NCI-H1930 (cell line): ENCODE measurements around the gene PHF21B.

Source experiments
- DNase-seq, 2 experiments: peaks; one replicate each; lab custom pipeline; 2025; lab: John Stamatoyannopoulos, UW

The PHF21B gene

DNA sequence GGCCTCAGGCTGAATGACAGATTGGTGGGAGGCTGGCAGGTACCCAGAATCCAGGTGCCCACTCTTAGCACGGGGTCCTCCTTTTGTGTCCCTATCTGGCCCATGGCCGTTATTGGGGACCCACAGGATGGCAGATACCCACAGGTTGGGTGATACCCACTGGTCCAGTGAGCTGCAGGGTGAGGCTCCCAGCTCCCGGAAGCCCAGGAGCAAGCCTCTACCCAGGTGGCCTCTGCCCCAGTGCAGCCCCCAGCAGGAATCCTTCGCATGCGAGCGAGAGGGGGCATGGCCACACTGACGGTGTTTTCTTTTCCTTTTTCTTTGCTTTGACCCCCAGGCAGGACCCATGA is 116.1 kb downstream of the PHF21B start:
- DNase-seq = no peak

DNA sequence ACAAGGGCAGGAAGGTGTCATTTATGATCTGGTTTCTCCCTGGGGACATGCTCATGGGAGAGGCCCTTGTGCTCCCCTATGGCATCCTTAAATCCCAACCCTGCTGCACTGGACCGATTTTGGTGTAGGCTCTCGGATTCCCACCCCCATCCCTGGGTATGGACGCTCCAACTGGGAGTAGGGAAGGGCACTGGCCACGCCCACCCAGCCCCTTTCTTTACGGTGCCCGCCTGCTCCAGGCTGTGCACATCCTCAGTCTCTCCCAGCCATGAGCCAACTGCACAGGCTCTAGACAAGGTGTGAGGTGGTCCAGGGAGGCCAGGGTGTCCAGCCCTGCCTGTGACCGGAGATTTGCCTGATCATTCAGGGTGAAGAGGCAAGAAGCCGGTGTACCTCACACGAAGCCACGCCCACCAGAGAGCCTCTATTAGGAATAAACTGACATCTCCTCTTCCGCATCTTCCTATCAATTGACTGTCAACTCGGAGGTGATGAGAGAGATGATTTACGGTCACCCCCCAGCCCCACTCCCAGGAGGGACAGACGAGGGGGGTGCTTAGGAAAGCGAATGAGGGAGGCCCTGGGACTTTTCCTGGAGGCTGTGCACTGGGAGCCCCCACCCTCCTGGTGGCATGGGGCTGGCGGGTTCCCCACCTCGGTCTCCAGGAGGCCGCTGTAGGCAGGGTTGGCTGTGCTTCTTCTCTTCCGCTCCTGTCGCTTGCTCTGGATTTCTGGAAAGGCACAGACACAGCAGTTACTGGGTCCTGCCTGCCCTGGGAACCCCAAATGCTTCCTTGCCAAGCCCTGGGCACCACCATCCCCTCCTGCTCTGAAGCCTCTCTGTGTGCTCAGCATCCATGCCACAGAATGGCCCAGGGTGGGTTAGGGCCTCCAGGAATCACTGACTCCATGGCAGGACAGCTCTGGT is 116.7 kb downstream of the PHF21B start:
- DNase-seq = no peak

DNA sequence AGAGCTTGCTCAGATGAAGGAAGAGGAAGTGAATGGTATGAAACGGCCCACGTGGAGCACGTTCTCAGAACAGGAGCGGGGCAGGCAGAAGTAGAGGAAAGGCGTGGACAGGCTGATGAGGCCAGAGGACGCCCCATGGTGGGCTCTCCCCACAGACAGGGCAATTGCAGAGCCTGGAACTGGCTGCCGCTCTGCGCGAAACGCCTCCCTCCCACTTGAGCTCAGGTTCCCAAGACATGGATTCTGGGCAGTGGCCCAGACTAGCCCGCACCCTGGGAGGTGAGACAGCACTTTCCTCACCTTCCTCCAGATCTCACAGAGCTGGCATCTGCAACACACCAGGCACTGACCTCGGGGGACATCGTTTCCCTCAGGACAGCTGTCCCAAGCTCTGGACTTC is 117.6 kb downstream of the PHF21B start:
- no peak for DNase-seq

DNA sequence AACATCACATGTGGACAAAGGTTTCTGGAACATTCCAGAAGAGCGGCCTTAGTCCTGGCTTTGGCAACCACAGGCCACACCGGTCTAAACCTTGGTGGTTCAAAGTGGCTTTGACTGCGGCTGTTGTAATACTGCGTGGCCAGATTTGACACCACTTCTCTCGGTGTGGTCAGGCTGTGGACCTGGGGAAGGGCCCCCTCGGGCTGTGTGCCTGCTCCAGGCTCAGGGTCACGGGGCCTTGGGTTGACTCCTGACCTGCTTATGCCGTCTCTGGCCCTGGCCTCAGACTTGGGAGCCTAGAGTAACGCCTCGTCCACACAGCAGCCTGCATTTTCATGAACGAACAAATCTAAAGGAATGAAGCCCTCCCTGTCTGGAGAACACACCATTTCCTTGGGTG is 118.0 kb downstream of the PHF21B start:
- no peak for DNase-seq

DNA sequence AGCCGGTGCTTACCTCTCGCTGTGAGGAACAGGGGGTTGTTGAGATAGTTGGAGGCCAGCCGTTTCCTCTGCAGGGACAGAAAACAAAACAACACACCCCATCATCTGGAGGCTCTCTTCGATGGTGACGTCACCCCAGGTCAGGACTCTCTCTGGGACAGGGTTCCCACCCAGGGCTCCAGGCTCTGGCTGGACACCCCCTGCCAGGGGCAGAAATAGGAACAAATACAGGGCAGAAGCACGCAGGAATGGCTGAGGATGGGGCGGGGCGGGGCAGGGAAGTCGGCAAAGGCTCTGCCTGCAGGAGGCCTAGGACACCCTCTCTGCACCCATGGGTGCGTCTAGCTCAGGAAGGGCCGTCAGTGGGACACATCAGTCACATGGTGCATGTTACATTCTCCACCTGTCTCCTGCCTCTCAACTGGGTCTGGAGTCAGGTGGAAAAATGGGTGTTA is 118.5 kb downstream of the PHF21B start:
- DNase-seq = no peak

DNA sequence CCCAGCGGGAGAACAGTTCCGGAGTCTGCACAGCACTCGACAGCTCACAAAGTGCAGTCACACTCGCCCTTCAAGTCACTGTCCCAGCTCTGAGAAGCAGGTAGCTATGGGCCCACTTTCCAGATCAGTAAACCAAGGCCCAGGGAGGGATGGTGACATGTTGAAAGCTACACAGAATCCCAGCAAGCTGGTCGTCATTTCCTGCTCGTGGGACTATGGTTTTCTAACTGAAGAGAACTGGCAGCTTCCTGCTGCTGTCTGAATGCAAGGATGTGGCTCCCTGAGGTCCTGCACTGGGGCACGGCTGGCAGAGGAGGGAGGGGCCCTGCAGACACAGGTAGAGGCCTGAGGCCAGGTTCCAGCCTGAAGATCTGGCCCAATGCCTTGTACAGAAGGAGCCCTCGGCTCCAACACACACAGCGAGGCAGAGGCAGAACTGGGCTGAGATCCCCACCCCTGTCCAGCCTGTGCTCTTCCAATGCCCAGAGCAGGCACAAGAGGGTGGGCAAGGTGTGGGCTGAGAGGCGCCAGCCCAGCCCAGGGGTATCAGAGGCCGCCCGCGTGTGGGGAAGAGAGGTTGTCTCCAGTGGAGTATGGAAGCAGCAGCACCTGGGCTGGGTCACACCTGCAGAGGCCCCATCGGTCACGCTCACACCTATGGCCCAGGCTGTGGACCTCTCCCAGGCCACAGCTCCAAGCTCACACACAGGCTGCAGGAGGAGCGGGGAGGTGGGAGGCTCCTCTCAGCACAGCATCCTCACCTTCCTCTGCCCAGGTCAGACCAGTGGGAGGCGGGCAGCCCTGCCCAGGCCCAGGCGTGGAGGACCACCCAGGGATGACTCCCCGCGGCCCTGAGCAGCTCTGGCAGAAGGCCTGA is 119.2 kb downstream of the PHF21B start:
- no peak for DNase-seq

DNA sequence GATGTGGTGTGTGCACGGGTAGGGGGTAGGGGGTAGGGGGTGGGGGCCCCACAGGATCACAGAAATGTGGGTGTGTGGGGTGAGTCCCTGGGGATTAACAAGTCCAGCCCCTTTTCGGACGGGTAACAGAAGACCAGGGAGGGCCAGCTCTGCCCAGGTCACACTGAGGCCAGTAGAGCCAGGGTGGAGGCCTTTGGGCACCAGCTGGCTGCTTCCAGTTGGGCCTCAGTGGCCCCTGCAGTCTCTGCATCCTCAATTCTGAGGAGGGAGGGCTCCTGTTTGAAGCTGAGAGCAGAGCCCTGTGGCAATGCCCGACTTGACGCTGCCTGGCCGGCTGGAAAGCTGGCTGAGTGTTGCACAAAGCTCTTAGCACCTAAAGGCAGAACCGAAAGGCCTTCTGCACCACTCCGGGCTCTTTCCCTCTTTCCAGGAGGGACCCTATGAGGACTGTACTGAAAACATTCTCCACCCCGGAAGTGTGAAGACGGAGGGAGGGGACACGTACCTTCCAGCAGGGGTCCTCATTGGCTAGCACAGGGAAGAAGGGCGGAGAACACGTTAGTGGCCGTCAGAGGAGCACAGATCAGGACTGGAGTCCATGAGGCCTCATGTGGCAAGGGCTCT is 120.4 kb downstream of the PHF21B start:
- no peak for DNase-seq

DNA sequence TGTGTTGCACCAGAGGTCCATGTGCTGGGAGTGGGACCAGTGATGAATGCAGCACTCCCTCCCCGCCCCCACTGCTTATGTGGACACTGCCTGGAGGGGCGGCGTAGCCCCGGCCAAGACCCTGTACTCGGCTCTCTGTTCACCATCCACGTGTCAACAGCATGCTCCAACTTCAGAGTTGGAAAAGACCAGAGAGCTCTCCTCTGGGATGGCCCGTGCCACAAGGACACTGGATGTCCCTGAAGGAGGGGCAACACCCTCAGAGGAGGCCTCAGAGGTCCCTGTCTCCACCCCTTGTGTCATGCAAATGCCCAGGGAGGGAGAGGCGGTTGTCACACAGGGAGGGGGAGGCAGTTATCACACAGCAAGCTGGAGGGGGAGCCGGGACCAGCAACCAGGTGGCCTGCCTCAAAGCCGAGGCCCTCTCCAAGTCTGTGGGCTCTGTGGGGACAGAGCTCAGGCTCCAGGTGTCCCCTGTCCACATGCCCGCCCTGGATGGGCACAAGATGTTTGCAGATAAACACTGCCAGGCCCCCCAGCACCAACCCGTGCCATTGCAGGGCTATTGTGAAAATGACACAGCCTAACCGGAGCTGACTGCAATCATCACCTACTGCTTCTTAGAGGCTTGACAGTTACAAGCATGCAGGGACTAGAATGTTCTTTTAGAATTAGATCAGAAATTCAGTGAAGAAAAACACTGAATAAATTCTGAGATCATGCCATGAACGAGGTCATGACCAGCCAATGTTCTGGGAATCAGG is 121.1 kb downstream of the PHF21B start:
- DNase-seq = no peak

DNA sequence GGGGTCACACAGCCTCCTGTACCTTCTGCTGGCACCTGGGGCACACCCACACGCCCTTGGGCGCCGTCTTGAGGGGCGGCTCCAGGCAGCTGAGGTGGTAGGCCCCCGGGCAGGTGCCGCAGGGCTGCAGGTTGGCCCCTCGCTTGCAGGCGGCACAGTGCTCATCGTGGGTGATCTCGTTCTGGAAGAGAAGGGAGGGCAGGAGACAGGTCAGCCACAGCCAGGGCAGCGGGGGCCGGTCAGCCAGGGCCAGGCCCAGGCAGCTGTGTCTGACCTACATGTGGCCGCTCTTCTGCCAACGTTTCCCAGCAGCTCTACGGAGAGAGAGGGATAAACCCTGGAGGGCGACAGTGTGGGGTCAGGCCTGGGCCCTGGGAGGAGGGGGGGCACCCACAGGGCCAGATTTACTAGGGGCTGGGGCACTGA is 121.9 kb downstream of the PHF21B start:
- DNase-seq = no peak

DNA sequence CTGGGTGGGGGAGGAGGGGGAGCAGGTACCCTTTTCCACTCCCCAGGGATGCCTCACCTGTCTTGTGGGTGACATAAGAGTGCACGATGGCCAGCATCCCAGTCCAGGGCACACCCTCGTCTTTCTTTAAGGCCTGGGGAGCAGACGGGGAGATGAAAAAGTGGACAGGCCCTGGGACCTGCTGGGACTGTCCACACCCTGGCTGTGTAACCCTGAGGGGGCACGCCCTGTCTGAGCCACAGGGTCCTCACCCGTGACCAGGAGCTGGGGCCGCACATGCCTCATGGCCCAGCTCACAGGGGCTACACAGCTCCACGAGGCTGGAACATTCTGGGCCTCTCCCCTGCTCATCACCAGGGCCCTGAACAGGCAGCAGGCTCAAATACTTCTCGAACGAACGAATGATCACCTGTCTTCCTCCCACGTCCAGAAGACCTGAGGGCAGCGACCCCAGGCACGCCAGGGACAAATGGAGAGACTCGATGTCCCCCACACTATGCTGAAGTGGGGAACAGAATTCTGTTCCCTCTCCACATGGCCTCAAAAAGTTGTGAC is 123.9 kb downstream of the PHF21B start:
- DNase-seq = no peak

DNA sequence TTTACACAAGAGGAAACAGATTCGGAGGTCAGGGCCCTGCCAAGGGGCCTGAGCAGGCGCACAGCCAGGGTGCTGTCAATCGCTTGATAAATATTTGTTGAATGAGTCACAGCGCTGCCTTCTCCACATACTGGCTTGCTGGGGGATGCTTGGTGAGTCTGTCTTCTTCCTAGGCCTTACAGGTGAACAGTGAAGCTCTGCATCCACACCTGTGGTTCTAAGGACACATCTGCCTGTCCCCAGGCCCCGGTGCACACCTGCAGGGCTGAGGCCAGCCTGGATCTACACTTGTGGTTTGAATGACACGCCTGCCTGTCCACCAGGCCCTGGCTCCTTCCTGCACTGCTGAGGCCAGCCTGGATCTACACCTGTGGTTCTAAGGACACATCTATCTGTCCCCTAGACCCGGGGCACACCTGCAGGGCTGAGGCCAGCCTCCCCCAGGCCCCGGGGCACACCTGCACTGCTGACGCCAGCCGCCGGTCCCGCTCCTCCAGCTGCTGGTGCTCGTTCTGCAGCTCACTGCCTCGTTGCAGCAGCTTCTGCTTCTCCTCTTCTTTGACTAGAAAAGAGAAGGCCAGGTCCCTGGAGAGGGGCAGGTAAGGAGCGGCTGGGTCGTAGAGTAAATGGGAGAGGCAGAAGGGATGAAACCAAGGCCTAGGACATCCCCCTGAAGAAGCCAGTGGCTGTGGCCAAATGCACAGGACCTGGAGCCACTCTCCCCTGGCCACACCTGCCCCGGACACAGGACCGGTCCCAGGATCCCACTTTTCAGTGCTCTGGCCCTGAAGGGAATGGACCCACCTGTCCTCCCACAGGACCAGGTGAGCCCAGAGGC is 124.6 kb downstream of the PHF21B start:
- no peak for DNase-seq

DNA sequence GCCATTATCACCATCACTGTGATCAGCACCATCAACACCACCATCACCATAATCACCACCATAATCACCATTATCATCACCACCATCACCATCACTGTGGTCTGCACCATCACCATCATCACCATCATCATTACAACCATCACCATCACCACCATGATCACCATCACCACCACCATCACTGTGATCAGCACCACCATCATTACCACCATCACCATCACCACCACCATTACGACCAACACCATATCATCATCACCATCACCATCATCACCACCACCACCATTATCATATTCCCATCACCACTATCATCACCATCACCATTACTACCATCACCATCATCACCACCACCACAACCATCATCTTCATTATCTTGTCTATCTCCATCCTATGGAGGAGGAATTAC is 125.2 kb downstream of the PHF21B start:
- DNase-seq = no peak

DNA sequence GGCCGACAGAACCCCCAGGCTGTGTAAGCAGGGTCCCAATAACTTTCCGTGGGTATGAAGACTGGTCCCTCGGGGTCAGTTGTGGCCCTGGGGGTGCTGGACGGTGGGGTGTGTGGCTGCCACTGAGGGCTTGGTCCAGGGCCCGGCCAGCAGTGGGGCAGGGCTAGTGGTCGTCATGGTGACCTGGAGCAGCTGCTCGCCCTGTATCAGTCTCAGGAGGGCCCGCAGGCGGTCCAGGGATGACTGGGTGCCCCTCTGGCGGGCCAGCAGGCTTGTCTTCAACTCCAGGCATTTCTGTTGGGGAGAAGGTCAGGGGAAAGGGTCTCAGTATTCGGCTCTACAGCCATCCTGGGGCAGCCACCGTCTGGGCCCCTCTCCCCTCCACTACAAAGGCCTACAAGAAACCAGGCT is 126.8 kb downstream of the PHF21B start:
- no peak for DNase-seq

DNA sequence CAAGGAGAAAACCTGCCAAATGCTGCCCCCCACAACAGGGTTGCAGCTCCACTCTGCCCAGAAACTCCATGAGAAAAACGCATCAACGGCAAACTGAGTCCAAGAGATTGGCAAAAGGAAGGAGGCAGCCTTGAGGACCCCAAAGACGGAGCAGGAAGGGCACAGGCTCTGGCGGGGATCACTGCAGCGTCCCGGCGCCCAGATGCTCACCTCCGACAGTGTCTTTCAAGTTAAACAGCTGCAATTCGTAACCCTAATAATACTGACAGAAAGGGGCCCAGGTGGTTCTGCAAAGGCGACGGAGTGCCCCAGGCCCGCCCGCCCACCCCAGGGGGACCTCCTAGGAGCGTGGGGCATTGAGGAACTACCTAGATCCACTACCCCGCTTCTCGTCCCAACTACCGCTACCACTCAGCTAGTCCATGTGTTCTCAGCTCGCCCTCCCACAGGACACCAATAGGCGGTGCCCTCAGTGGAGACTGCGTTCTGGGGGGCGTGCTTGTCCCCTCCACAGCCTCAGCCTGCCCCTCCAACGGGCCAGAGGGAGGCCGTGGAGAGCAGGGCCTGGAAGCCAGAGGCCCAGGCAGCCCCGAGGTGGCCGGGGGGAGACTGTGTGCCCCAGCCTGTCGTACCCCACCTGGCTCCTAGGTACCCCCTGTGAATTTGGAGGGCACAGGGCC is 127.4 kb downstream of the PHF21B start:
- DNase-seq = no peak

DNA sequence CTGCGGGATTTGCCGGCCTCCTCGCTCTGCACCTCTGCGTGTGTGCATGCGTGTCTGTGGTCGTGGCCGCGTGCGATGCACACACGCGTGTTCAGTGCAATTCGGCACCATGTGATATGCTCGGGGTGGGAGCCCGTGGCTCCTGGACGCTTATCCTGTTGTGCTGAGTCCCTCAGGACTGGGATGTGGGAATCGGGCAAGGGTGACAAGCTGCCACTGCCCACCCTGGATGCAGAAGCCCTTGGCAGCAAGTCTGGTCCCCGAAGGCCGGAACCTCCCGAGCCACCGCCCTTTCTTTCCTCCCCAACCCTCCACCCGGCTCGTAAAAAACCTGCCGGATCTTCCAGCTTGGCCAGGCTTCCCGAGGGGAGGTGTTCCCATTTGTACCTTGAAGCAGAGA is 128.2 kb downstream of the PHF21B start:
- DNase-seq = no peak

DNA sequence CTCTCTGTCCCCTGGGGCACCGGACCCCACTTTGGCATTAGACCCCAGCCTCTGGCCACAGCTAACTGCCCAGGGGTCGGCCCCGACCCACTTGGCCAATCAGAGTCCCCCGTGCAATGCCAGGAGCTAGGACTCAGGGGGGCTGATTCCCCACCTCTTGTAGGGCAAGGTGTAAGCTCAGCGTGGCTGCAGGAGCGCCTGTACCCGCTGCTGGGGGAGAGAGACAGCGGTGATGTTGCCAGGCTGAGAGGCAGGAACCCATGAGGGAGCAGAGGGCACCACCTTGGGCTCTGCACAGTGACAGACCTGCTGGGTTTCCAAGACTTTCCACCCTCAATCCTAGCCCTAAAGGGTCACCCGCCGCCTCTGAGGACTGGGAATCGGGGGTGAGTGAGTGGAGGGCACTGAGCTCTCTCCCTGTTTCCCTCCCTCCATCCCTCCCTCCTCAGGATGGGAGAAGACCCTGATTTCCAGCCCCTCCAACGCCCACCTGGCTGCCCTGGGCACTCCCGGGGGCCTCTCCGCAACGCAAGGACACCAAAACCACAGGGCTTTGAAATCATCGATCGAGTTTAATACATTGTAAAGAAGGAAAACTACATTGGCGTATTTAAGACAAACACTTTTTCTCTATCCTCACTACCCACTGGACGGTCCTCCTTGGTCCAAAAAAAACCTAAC is 129.1 kb downstream of the PHF21B start:
- no peak for DNase-seq

DNA sequence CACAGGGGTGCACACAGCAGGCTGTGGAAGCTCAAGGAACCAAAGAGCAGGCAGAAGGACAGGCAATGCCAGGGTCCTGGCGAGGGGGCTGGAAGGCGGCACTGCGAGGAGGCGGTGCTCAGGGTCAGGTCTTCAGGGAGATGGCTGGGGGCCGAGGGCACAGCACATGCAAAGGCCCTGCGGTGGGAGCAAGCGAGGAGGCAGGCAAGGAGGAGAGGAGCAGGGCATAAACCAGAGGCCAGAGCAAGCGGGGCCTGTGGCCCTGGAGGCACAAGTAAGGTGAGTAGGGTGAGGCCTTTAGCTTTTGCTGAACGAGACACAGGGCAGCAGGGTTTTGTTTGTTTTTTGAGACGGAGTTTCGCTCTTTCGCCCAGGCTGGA is 130.5 kb downstream of the PHF21B start:
- DNase-seq = no peak

DNA sequence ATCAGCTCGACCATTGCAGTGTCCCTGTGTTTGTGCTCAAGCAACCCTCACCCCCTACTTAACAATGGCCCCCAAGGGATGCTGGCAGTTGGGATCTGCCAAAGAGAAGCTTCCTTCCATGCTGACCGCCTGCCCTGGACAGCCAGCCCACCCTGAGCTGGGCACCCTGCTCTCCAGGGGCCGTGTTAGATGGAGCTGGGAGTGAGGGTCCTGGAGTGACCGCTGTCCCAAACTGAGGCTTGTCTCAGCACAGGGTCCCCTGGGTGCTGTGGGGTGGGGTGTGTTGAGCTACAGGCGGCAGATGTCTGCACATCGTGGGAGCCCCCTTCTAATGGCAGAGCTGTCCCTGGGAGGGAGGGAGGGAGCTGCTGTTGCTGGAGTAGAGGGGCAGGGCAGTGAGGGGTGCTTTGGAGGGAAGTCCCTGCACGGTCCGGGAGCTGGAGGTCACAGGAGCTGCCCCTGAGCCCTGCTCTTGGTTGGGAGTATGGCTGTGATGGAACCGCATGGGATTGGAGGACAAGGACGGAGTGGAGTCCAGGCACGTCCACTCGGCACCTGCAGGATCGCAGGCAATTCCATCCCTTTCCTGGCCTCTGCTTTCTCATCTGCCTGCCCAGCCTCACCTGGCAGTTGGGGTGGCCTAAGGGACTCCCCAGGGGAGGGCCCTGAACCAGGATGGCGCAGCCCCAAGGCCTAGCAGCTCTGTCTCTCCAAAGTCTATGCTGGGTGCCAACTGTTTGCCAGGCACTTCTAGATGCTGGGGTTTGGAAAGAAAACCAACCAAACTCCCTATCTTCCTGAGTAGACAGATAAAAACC is 131.1 kb downstream of the PHF21B start:
- DNase-seq = no peak

DNA sequence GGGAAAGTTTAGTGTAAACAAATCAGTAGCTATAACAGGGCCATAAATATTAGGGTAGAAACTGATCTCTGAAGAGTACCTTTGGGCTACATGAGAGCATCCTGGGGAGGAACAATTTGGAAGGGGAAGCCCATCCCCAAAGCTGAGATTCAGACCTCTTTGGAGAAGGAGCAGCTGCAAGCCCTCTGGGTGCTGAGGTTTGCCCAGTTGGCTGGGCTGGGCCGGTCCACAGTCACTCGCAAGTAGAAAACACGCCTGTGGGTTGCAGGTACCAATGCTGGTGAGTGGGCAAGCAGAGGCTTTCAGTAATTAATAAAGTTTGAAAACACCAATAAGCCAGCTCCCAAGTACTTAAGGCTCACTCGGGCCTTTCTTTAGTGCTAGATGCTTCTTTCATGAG is 132.9 kb downstream of the PHF21B start:
- DNase-seq = no peak
